HG03432 (cell line): ENCODE measurements around the gene VRK3.

Experiments used
- ATAC-seq: cut with Tn5 transposase; IDR thresholded peaks from one replicate; pipeline ENCODE4 v1.9.1; 2021; ENCODE audit warnings: mild to moderate bottlenecking, moderate library complexity; ENCODE audit not compliant: unreplicated experiment

Gene VRK3

GRCh38 chr19:50030937-50031336 lies 5.8 kb upstream of the VRK3 start:
- no peak for ATAC-seq

DNA sequence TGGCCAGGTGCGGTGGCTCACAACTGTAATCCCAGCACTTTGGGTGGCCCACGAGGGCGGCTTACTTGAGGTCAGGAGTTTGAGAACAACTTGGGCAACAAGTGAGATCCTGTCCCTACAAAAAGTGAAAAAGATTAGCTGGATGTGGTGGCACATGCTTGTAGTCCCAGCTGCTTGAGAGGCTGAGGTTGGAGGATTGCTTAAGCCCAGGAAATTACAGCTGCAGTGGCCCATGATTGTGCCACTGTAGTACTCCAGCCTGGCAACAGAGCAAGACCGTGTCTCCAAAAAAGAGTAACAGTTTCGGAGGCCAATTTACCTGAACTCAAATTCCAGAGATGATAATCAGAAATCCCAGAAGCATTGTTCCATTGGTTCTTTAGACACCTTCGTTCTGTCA lies 5.1 kb upstream of the VRK3 start:
- ATAC-seq: no peak

DNA sequence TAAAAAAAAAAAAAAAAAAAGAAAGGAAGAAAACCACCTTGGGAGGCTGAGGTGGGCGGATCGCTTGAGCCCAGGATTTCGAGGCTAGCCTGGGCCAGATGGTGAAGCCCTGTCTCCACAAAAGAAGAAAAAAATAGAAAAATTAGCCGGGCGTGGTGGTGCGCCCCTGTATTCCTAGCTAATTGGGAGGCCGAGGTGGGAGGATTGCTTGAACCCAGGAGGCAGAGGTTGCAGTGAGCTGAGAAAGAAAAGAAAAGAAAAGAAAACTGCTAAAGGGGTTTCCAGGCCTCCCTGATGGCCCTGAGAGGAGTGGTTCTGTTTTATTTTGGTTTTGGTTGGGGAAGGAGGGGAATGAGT lies 1.4 kb upstream of the VRK3 start:
- ATAC-seq: no peak

DNA sequence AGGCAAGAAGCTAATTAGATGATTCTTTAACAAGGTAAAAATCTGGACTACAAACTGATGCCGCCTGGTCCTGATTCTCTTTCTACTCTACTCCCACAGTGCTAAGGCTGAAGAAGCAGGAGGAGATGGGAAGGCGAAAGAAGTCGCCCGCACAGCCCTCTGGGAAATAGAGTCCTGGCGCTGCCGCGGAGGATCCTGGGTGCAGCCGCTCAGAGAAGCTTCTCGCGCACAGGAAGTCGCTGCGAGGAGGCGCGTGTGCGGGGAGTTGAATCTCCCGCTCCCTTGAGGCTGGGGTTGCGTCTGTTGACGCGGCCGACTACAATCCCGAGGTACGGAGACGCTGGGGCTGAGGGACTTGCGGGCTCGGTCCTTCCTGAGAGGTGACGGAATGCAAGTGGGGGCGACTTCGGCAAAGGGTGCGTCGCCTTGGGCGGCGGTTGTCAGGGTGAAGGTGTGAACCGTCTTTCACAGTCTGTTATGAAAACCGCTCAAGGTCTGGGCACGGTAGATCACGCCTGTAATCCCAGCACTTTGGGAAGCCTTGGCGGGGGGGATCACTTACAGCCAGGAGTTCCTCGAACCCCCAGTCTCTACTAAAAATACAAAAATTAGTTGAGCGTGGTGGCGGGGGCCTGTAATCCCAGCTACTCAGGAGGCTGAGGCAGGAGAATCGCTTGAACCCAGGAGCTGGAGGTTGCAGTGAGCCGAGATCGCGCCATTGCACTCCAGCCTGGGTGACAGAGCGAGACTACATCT lies 800 bp upstream of the VRK3 start, which contains the start of gene ZNF473:
Gene ZNF473, plus strand, starts transcription at position 212 of the 756 bp plus-strand sequence. CDS start 5,078 bp downstream, outside the sequence.
- peak; percentile 76 for ATAC-seq

GRCh38 chr19:50024719-50025021 lies 502 bp downstream of the VRK3 start:
- no peak for ATAC-seq

- ATAC-seq: no peak
These were observed 2.3 kb downstream of the VRK3 start for GRCh38 chr19:50022823-50023222.

DNA sequence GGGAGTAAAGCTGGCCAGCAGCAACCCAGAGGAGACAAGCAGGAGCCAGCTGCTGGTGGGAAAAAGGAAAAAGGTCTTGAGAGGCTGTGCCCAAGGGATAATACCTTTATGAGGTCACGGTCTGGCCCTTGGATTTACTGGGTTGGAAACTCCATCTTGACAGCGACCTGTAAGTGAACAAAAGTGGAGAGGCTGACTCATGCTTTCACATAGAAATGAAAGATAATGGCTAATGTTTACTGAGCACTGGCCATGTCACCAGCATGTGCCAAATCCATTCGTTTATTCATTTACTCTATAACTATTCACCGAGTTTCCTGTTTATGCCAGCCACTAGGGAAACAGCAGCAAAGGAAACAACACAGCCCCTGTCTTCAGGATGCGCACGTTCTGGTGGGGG lies 4.7 kb downstream of the VRK3 start:
- no peak for ATAC-seq

GRCh38 chr19:50016225-50016807 lies 8.9 kb downstream of the VRK3 start:
- ATAC-seq: no peak

GRCh38 chr19:50008532-50008931 lies 16.6 kb downstream of the VRK3 start:
- no peak for ATAC-seq

DNA sequence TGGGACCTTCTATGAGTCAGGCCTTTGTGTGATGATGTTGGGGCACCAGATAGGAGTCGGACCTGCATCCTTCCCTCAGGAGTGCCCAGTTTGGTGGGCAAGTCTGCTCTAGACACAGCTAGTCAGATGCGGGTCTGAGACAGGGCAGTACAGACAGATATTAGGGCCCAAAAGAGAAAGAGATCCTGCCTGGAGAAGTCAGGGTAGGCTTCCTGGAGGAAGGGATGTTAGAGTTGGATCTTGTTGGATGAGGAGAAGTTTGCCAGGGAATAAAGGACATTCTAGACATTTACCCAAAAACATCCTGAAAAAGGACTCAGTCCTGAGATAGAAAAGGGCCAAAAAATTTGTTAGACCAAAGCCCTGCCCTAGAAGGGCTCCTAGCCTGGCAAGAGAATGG lies 17.2 kb downstream of the VRK3 start:
- ATAC-seq: no peak

DNA sequence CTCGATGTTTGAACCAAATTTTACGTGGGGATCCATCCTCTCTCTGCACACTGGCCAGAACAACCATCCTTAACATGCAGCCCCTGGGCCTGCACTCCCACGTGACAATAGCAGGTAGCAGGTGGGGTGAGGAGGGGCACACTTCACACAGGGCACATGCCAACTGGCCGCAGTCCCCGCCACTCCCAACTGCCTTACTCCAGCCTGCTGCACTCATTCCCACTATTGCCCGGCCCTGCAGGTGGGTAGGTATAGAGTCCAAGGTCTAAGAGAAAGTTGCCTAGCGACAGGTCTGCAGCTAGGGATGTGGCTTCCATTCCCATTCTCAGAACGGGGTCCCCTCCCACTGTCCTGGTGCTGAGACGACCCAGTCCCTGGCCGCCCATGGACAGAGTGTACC lies 18.0 kb downstream of the VRK3 start:
- ATAC-seq: no peak

DNA sequence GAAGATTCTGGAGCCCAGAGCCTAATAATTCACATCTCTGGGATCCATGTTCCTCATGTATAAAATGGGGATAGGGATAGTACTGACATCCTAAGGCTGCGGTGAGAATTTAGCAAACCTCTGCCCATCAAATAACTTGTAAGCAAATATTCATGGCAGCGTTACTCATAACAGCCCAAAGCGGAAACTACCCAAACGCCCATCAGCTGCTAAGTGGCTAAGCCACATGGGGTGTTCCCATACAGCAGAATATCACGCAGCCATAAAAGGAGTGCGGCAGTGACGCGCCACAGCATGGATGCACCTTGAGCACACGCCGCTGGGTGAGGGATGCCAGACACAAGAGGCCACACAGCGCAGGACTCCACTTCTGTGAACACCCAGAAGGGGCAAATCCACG lies 19.7 kb downstream of the VRK3 start:
- no peak for ATAC-seq

GRCh38 chr19:50003810-50004419 lies 21.3 kb downstream of the VRK3 start:
- no peak for ATAC-seq

DNA sequence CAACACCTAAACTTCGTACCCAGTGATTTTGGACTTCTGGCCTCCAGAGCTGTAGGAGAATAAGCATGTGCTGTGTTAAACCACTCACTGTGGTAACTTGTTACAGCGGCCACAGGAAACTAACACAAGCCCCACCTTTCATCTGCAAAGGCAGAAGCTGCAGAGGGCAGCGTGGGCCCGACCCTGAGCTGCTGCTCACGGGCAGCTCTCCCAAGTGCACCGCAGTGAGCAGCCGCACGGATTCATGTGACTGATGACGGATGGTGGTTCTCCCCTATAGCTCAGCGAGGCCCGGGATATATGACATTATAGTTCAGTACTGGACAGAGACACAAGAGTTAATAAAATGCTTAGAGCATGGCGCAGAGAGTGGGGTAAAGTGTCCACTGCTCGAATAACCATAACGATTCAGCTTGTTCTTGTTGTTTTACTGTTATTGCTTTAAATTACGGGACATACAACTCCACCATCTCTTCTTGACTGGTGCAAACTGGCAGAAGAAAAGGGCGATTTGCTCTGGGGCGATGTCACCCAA lies 21.9 kb downstream of the VRK3 start:
- ATAC-seq: no peak

DNA sequence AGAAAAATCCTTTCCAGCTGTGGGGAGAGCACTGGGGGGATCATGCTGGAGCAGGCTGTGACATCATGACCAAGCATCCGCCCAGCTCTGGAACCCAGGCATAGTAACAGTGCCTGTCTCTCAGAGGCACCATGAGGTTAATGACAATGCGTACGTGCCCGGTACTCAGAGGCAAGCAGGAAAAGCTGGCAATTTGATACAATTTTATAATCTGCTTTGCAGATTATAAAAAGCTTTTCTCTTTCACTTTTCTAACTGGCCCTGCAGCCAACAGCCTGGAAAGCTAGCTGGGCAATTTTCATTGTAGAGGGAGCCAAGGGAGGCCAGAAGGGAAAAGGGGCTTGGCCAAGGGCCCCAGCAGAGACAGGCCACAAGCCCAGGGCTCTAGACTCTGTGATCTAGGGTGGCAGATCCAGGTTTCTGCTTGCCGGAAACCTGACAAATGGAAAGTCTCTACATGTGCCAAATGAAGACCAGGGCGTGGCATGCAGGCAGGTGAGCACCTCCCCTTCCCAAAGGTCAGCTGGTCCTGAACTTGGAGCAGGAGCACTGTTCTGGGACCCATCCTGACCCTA lies 22.7 kb downstream of the VRK3 start:
- no peak for ATAC-seq

DNA sequence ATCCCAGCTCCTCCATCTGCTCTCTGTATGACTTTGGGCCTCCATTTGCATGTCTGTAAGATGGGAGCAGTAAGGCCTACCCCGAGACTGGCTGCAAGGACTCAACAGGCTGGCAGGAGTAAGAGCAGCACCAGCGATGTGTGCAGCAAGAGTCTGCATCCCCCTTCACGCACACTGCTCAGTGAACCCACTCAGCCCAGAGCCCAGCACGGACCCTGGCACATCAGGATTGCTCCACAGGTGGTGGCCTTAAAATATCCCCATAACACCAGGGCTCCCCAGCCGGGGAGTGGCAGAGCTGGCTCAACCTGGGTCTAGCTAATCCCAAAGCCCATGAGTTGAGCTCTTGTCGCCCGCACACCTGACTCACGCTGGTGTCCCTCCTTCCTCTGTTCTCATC lies 23.4 kb downstream of the VRK3 start:
- ATAC-seq: no peak

DNA sequence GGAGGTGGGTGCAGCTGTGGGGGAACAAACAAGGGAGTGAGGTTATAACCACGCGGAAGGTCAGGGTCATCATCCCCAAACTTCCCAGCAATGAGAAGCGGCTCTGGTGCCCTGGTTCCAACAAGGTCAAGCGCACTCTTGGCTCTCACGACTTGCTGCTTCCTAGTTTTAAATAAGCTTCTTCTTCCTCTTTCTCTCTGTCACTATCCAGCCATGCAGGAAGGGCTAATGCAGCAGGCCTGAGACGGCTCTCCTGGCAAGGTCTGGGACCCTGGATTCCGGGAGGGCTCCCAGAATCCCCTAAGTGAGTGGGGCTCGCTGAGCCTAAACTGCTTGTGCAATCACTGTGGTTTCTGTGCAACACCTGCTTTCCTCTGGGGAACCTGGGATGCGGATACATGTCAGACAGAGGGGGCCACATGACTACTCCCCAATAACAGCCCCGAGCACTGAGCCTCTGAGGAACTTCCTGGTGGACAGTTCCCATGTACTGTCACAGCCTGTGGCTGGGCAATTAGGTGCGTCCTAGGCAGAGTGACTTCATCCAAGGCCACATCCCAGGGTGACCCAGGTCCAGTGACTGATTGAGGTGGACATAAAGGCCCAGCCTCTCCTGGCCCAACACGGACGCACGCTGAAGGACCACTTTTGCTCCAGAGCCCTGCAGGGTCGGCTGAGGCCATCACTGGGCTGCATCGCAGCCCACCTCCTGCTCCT lies 24.2 kb downstream of the VRK3 start:
- ATAC-seq: no peak

DNA sequence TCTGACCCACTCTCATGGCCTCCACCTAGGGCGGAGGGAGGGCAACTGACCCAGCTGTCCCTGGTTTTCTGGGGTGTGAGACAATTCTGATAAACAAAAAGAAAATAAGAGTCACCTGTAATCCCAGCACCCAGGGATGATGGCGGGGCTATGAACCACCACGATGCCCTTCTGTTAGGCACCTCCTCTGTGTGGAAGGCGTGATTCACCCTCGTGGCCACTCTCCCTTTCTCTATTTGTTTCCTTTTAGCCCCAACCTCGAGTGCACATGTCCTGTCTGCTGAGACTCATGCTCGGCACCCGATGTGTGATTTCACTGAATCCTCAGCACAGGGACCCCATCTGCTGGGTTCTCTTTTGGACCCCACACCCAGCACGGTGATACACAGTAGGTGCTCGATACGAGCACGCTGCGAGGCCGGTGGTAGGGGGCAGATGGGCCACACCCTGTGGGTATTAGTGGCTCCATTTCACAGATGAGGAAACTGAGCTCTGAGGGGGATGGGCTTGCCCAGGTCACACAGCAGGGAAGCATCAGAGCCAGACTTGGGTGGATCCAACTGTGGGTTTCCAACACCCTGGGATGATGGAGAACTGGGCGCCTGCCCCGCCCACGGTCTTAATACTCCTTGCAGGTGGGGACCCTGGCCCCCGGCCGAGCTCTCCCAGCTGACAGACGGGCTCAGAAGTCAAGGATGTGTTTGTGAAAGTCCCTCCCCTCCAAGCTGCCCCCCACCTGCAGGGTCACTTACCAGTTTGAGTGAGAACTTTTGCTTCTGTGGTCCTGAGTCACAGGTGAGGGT lies 24.9 kb downstream of the VRK3 start:
- no peak for ATAC-seq

GRCh38 chr19:49999371-50000010 lies 25.7 kb downstream of the VRK3 start:
- ATAC-seq: no peak

DNA sequence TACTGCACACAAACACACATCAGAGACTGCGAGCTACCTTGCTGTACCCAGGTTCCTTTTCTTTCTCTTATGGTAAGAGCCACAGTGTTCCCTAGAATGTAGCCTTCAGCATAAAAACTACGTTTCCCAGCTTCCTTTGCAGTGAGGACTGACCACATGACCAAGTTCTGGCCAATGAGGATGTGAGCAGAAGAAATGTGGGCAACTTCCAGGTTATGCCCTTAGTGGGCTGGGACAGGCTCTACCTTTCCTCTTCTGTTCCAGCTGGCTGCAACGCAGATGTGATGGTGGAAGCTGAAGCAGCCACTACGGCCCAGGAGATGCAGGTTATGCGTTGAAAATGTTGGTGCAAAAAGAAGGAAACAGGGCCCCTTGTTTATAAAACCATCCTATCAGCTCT lies 27.5 kb downstream of the VRK3 start:
- no peak for ATAC-seq
